Body of pancreas (tissue), 4 donors: ENCODE measurements around the gene PPIH. TPM values are rescaled to one million over a fixed set of nuclear protein-coding genes. Genes with fewer than 3 reads are reported as not detected.
A peak's percentile ranks its signal among the peaks of the same experiment; 100 is the strongest.
"Not testable (repeated sequence)": the region's sequence is repeated elsewhere in the genome, so short reads cannot be mapped to it uniquely, and the experiment has no call there.

Source experiments
- ATAC-seq: fragments of 150-250 bp; one replicate; pipeline ENCODE4 v1.9.1; 2016
- DNase-seq, 4 donors: peaks; one replicate each; pipeline ENCODE4 v3.0.0-alpha.2; 2019
- H3K27ac ChIP-seq, 4 donors: fragments of 200-600 bp; sonication (generic); 1 replicate in 3 of 4; 2 replicates in 1 of 4; pipeline versions ENCODE4 v1.5.1 to v1.6.1; 2016 to 2019; ENCODE audit warnings: mild to moderate bottlenecking in 1 of 4, mixed read lengths in 1 of 4, moderate library complexity in 1 of 4
- H3K27me3 ChIP-seq, 2 donors: fragments of 200-600 bp; sonication (generic); one replicate each; pipeline ENCODE4 v1.6.0; 2016; ENCODE audit warnings: mild to moderate bottlenecking in 1 of 2
- H3K36me3 ChIP-seq, 2 donors: fragments of 200-600 bp; sonication (generic); replicated peaks in 1 of 2; 2 replicates each; pipeline ENCODE4 v1.5.1; 2016; ENCODE audit warnings: low read depth in 2 of 2; ENCODE audit not compliant: insufficient read depth in 1 of 2
- H3K4me1 ChIP-seq: fragments of 200-600 bp; sonication (generic); one replicate; pipeline ENCODE4 v1.6.0; 2016
- H3K4me3 ChIP-seq, 2 donors: fragments of 200-600 bp; sonication (generic); 1 replicate in 1 of 2; 2 replicates in 1 of 2; pipeline ENCODE4 v1.5.1; 2016 to 2019
- H3K9me3 ChIP-seq, 3 donors: fragments of 200-600 bp; sonication (generic); 1 replicate in 2 of 3; 2 replicates in 1 of 3; pipeline ENCODE4 v1.5.1; 2016
- CTCF ChIP-seq, 7 experiments: fragments of 450-650 bp in 4 of 7; fragments of 200-600 bp in 3 of 7; sonication (generic) in 3 of 7; IDR thresholded peaks; one replicate each; pipeline ENCODE4 v1.5.1; 2016 to 2019; ENCODE audit warnings: antibody characterized with exemption in 7 of 7
- POLR2A ChIP-seq, 3 donors: fragments of 450-650 bp; IDR thresholded peaks; one replicate each; pipeline ENCODE4 v1.6.1; 2016; ENCODE audit warnings: antibody characterized with exemption in 3 of 3, mild to moderate bottlenecking in 2 of 3
- WGBS, 2 donors: methylation state at CpG; one replicate each; pipeline ENCODE4 v1.1.5; 2017; 5-methylcytosine and 5-hydroxymethylcytosine counted together
- intact Hi-C: fragments of 100-400 bp; cut with DNase I; formaldehyde crosslinking; loops from one replicate; pipeline ENCODE4 v1.15.1; 2023
- total RNA-seq, 2 donors: library from RNA; depleted of rRNA; stranded (reverse); fragments of >200 nt; gene quantifications; one replicate each; pipeline ENCODE4 v1.1.0, GENCODE V29; 2016

The PPIH gene
- total RNA-seq, 2 donors from 2014 or later, result 4.6 to 7.8 TPM

- TF ChIP-seq POLR2A (IDR thresholded peaks at IDR 0.05) (peak; percentile 87 to 98 (median 98)), CTCF (IDR thresholded peaks at IDR 0.05) (no peak)
- DNase-seq (peak; percentile 97 to 99 (median 98)), ATAC-seq (peak; percentile 97)
- Histone ChIP-seq H3K27me3 (no peaks in the 10 kb centered on the region), H3K9me3 (no peaks in the 10 kb centered on the region), H3K27ac (peak within 1 kb of the TSS; percentile 87 to 94 (median 88)), H3K4me3 (peak within 1 kb of the TSS; percentile 71 to 88), H3K4me1 (peaks cover 54% of the 10 kb centered on the region), H3K36me3 (no peaks in the 10 kb centered on the region)
- 1% methylated on average over 39 to 54 of the region's 54 CpGs for WGBS, 2 donors
- intact Hi-C loops, result no loop called here
These were observed 23.7 kb downstream of the PPIH start, which contains the start of gene YBX1 for GRCh38 chr1:42681741-42682483. Gene YBX1 (plus strand): TSS chr1:42682418. CDS start chr1:42682566, 148 bp downstream.

- peaks cover 57% of the 10 kb centered on the region for H3K4me1 ChIP-seq
- H3K36me3 ChIP-seq, DNase-seq, intact Hi-C loops, H3K9me3 ChIP-seq, H3K27me3 ChIP-seq: not testable (repeated sequence)
- H3K4me3 ChIP-seq, result peak overlapping the region; percentile 71 to 88
- 0% methylated on average over 9 of the region's 33 CpGs; no CpG with 5 or more reads in 1 of the 2 donors for whole genome bisulfite sequencing, 2 donors
- ATAC-seq, result peak; percentile 18
- H3K27ac ChIP-seq, result peak overlapping the region; percentile 87 to 94 (median 88)
These were observed 24.2 kb downstream of the PPIH start for GRCh38 chr1:42682484-42682738.

- Histone ChIP-seq H3K9me3 (no peaks in the 10 kb centered on the region), H3K4me1 (peaks cover 63% of the 10 kb centered on the region), H3K27ac (peak overlapping the region; percentile 87 to 94 (median 88)), H3K4me3 (peak overlapping the region; percentile 71 to 88), H3K27me3 (no peaks in the 10 kb centered on the region), H3K36me3 (no peaks in the 10 kb centered on the region)
- TF ChIP-seq POLR2A (IDR thresholded peaks at IDR 0.05) (peak in 1 of 3 donors; percentile 18), CTCF (IDR thresholded peaks at IDR 0.05) (peak in 1 of 7 experiments; percentile 14)
- intact Hi-C loops, result no loop called here
- 0 to 1% methylated on average over 23 to 56 of the region's 103 CpGs for WGBS, 2 donors
- peak; percentile 64 to 79 (median 71) for DNase-seq
- peak; percentile 58 for ATAC-seq
These were observed 24.7 kb downstream of the PPIH start for GRCh38 chr1:42682739-42683531.

GRCh38 chr1:42684139-42684538 lies 25.9 kb downstream of the PPIH start:
- H3K4me1 ChIP-seq, result peaks cover 74% of the 10 kb centered on the region

More at GRCh38 chr1:42684139-42684538, 25.9 kb downstream of the PPIH start:
- ATAC-seq (no peak), DNase-seq (no peak)
- Histone ChIP-seq H3K4me3 (no peak overlapping the region), H3K27me3 (no peaks in the 10 kb centered on the region), H3K36me3 (no peaks in the 10 kb centered on the region), H3K27ac (no peak overlapping the region), H3K9me3 (no peaks in the 10 kb centered on the region)
- TF ChIP-seq CTCF (IDR thresholded peaks at IDR 0.05) (no peak), POLR2A (IDR thresholded peaks at IDR 0.05) (no peak)
- intact Hi-C loops, result no loop called here
- WGBS, 2 donors, result 48 to 62% methylated on average over 4 to 5 of the region's 5 CpGs
